ENCODE results near the gene BNC2.

Gene BNC2

GRCh38 chr9:16671591-16672137 is 198.8 kb downstream of the BNC2 start:
- no peak for DNase-seq (ENCODE audit: low spot score)

GRCh38 chr9:16670791-16671190 is 199.7 kb downstream of the BNC2 start:
- DNase-seq (ENCODE audit: low spot score), result no peak

- no peak for DNase-seq (ENCODE audit: low spot score)
Measured at GRCh38 chr9:16668734-16669295, 201.7 kb downstream of the BNC2 start.

- DNase-seq (ENCODE audit: low spot score), result no peak
Measured at GRCh38 chr9:16664211-16664610, 206.3 kb downstream of the BNC2 start.

- no peak for DNase-seq (ENCODE audit: low spot score)
Measured at GRCh38 chr9:16661816-16662215, 208.7 kb downstream of the BNC2 start.

- DNase-seq (ENCODE audit: low spot score), result no peak
Measured at GRCh38 chr9:16659096-16659495, 211.4 kb downstream of the BNC2 start.

- no peak for DNase-seq (ENCODE audit: low spot score)
Measured at GRCh38 chr9:16656432-16657169, 213.9 kb downstream of the BNC2 start.

- no peak for DNase-seq (ENCODE audit: low spot score)
Measured at GRCh38 chr9:16654596-16655126, 215.8 kb downstream of the BNC2 start.

- no peak for DNase-seq (ENCODE audit: low spot score)
Measured at GRCh38 chr9:16653491-16654399, 216.7 kb downstream of the BNC2 start.

GRCh38 chr9:16652582-16652981 is 217.9 kb downstream of the BNC2 start:
- no peak for DNase-seq (ENCODE audit: low spot score)

- DNase-seq (ENCODE audit: low spot score), result no peak
Measured at GRCh38 chr9:16651446-16651964, 219.0 kb downstream of the BNC2 start.

GRCh38 chr9:16645970-16646369 is 224.5 kb downstream of the BNC2 start:
- no peak for DNase-seq (ENCODE audit: low spot score)

- DNase-seq (ENCODE audit: low spot score), result no peak
Measured at GRCh38 chr9:16642421-16643109, 227.9 kb downstream of the BNC2 start.

- no peak for DNase-seq (ENCODE audit: low spot score)
Measured at GRCh38 chr9:16640649-16641048, 229.8 kb downstream of the BNC2 start.

GRCh38 chr9:16639644-16640043 is 230.8 kb downstream of the BNC2 start:
- DNase-seq (ENCODE audit: low spot score), result no peak

- DNase-seq (ENCODE audit: low spot score), result no peak
Measured at GRCh38 chr9:16637911-16638310, 232.6 kb downstream of the BNC2 start.

GRCh38 chr9:16637218-16637617 is 233.3 kb downstream of the BNC2 start:
- DNase-seq (ENCODE audit: low spot score), result no peak

GRCh38 chr9:16633794-16634193 is 236.7 kb downstream of the BNC2 start:
- DNase-seq (ENCODE audit: low spot score), result no peak

- DNase-seq (ENCODE audit: low spot score), result no peak
Measured at GRCh38 chr9:16628413-16628812, 242.1 kb downstream of the BNC2 start.

GRCh38 chr9:16627967-16628366 is 242.5 kb downstream of the BNC2 start:
- no peak for DNase-seq (ENCODE audit: low spot score)

- no peak for DNase-seq (ENCODE audit: low spot score)
Measured at GRCh38 chr9:16627521-16627920, 242.9 kb downstream of the BNC2 start.
